GM12878 (cell line): ENCODE results near the gene EEF1AKMT2. TPM values are rescaled to one million over a fixed set of nuclear protein-coding genes. Genes with fewer than 3 reads are reported as not detected.

Experiments used
- CBX5 ChIP-seq: sonication (generic); IDR thresholded peaks from 2 replicates; pipeline ENCODE4 v1.6.1; 2016; ENCODE audit warnings: low read depth, moderate library complexity, mild to moderate bottlenecking, inconsistent platforms
- CREM ChIP-seq: IDR thresholded peaks from 2 replicates; pipeline ENCODE4 v1.6.1; 2014; ENCODE audit warnings: antibody characterized with exemption, low read depth
- DPF2 ChIP-seq: fragments of 450-650 bp; IDR thresholded peaks from 2 replicates; pipeline ENCODE4 v1.6.1; 2017; ENCODE audit warnings: mild to moderate bottlenecking
- E2F8 ChIP-seq: fragments of 450-650 bp; IDR thresholded peaks from 2 replicates; pipeline ENCODE4 v1.6.1; 2018; ENCODE audit warnings: mild to moderate bottlenecking, low read depth, moderate library complexity; ENCODE audit not compliant: partially characterized antibody
- EGR1 ChIP-seq, 2 experiments: IDR thresholded peaks; 1 replicate in 1 of 2; 2 replicates in 1 of 2; pipeline ENCODE4 v1.6.1; 2011 to 2012; ENCODE audit warnings: low read depth in 2 of 2, low read length in 2 of 2, borderline replicate concordance in 1 of 2, mild to moderate bottlenecking in 1 of 2, moderate library complexity in 1 of 2
- EZH2 ChIP-seq: IDR thresholded peaks from 2 replicates; pipeline ENCODE4 v1.6.1; 2012; ENCODE audit warnings: low read depth, mild to moderate bottlenecking, control low read depth, inconsistent platforms, low read length, borderline replicate concordance; ENCODE audit not compliant: control insufficient read depth
- IKZF1 ChIP-seq: fragments of 450-650 bp; conservative IDR thresholded peaks from 2 replicates; pipeline ENCODE4 v1.6.1; 2017; ENCODE audit warnings: antibody characterized with exemption, mild to moderate bottlenecking
- KAT2A ChIP-seq: conservative IDR thresholded peaks from 2 replicates; pipeline ENCODE4 v1.6.1; 2011; ENCODE audit warnings: low read depth, low read length; ENCODE audit not compliant: control insufficient read depth
- MEF2B ChIP-seq: fragments of 450-650 bp; IDR thresholded peaks from 2 replicates; pipeline ENCODE4 v1.6.1; 2018; ENCODE audit warnings: mild to moderate bottlenecking, moderate library complexity; ENCODE audit not compliant: partially characterized antibody, poor library complexity, severe bottlenecking
- NBN ChIP-seq: fragments of 450-650 bp; IDR thresholded peaks from 2 replicates; pipeline ENCODE4 v1.6.1; 2016
- NFYB ChIP-seq: IDR thresholded peaks from 2 replicates; pipeline ENCODE4 v1.6.1; 2011; ENCODE audit warnings: low read depth, mild to moderate bottlenecking, low read length, improper control_type of control experiment, moderate library complexity; ENCODE audit not compliant: insufficient read depth
- NRF1 ChIP-seq: conservative IDR thresholded peaks from 2 replicates; pipeline ENCODE4 v1.6.1; 2011; ENCODE audit warnings: mild to moderate bottlenecking, low read depth, low read length, improper control_type of control experiment
- RAD51 ChIP-seq: fragments of 450-650 bp; IDR thresholded peaks from 2 replicates; pipeline ENCODE4 v1.6.1; 2016; ENCODE audit warnings: moderate library complexity, mild to moderate bottlenecking, inconsistent platforms
- SIN3A ChIP-seq: IDR thresholded peaks from 2 replicates; pipeline ENCODE4 v1.6.1; 2012; ENCODE audit warnings: low read depth, low read length, improper control_type of control experiment
- SKIL ChIP-seq: fragments of 450-650 bp; IDR thresholded peaks from 2 replicates; pipeline ENCODE4 v1.6.1; 2017; ENCODE audit warnings: mild to moderate bottlenecking, low read depth, inconsistent platforms; ENCODE audit not compliant: poor library complexity, severe bottlenecking
- SMAD5 ChIP-seq: IDR thresholded peaks from 2 replicates; pipeline ENCODE4 v1.6.1; 2016; ENCODE audit warnings: antibody characterized with exemption, low read depth
- SRF ChIP-seq, 2 experiments: IDR thresholded peaks; 2 replicates each; pipeline ENCODE4 v1.6.1; 2011; ENCODE audit warnings: low read depth in 2 of 2, low read length in 2 of 2, mild to moderate bottlenecking in 1 of 2, moderate library complexity in 1 of 2
- STAT3 ChIP-seq: IDR thresholded peaks from 2 replicates; pipeline ENCODE4 v1.6.1; 2011; ENCODE audit warnings: low read depth, low read length, improper control_type of control experiment
- ZBED1 ChIP-seq: IDR thresholded peaks from 2 replicates; pipeline ENCODE4 v1.6.1; 2016; ENCODE audit warnings: borderline replicate concordance
- ZNF207 ChIP-seq: fragments of 450-650 bp; IDR thresholded peaks from 2 replicates; pipeline ENCODE4 v1.6.1; 2014; ENCODE audit warnings: antibody characterized with exemption, mild to moderate bottlenecking, borderline replicate concordance
- ZSCAN29 ChIP-seq: fragments of 450-650 bp; IDR thresholded peaks from 2 replicates; pipeline ENCODE4 v1.6.1; 2017; ENCODE audit warnings: mild to moderate bottlenecking, moderate library complexity
- ZZZ3 ChIP-seq: IDR thresholded peaks from 2 replicates; pipeline ENCODE4 v1.6.1; 2011; ENCODE audit warnings: low read depth; ENCODE audit not compliant: control insufficient read depth, insufficient read length
- polyA plus RNA-seq, 11 experiments: library from polyadenylated mRNA; depleted of rRNA in 4 of 11; unstranded in 6 of 11; stranded (reverse) in 5 of 11; fragments of >200 nt; fragmentation: Nextera tagmentation in 4 of 11; fragmentation: Illumina TruSeq in 1 of 11; extraction: Ambion mirVana in 4 of 11; extraction: Trizol in 1 of 11; gene quantifications; 1 replicate in 1 of 11; 2 replicates in 10 of 11; pipeline versions ENCODE4 v1.2.1 to v1.2.3, GENCODE V29; 2011 to 2016; ENCODE audit warnings: inconsistent platforms in 2 of 11, missing spikeins in 2 of 11, low read depth in 1 of 11
- total RNA-seq, 4 experiments: library from RNA; depleted of rRNA in 3 of 4; stranded (reverse); fragments of >200 nt in 3 of 4; fragmentation: Illumina TruSeq in 1 of 4; extraction: Trizol in 1 of 4; gene quantifications; 2 replicates each; pipeline versions ENCODE4 v1.2.1 to v1.2.3, GENCODE V29; 2013 to 2021
- TF ChIP-seq, protein P1 (sequence below): fragments of 450-650 bp; IDR thresholded peaks from 2 replicates; pipeline ENCODE4 v1.6.1; 2016; ENCODE audit warnings: mild to moderate bottlenecking, moderate library complexity, borderline replicate concordance

EEF1AKMT2 gene
- total and polyA plus RNA-seq, 10 of the 15 experiments (the other 5 are each of a cell fraction or from before 2014, with no cell fraction given) = 9.1 to 29.3 (median 23.6) TPM

- 0 out of 4 replicates have a peak, but pooled peaks of 1 of the 2 experiments have one; percentile 23 for TF ChIP-seq SRF (IDR thresholded peaks at IDR 0.05; ENCODE audit: low read depth in 2 of 2, low read length in 2 of 2)
- TF ChIP-seq, protein P1, sequence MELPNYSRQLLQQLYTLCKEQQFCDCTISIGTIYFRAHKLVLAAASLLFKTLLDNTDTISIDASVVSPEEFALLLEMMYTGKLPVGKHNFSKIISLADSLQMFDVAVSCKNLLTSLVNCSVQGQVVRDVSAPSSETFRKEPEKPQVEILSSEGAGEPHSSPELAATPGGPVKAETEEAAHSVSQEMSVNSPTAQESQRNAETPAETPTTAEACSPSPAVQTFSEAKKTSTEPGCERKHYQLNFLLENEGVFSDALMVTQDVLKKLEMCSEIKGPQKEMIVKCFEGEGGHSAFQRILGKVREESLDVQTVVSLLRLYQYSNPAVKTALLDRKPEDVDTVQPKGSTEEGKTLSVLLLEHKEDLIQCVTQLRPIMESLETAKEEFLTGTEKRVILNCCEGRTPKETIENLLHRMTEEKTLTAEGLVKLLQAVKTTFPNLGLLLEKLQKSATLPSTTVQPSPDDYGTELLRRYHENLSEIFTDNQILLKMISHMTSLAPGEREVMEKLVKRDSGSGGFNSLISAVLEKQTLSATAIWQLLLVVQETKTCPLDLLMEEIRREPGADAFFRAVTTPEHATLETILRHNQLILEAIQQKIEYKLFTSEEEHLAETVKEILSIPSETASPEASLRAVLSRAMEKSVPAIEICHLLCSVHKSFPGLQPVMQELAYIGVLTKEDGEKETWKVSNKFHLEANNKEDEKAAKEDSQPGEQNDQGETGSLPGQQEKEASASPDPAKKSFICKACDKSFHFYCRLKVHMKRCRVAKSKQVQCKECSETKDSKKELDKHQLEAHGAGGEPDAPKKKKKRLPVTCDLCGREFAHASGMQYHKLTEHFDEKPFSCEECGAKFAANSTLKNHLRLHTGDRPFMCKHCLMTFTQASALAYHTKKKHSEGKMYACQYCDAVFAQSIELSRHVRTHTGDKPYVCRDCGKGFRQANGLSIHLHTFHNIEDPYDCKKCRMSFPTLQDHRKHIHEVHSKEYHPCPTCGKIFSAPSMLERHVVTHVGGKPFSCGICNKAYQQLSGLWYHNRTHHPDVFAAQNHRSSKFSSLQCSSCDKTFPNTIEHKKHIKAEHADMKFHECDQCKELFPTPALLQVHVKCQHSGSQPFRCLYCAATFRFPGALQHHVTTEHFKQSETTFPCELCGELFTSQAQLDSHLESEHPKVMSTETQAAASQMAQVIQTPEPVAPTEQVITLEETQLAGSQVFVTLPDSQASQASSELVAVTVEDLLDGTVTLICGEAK = no peak
- no peak for TF ChIP-seq EGR1 (IDR thresholded peaks at IDR 0.05; ENCODE audit: borderline replicate concordance in 1 of 2, low read depth in 2 of 2, low read length in 2 of 2)
- 0 out of 2 replicates have a peak, but pooled peaks have one; percentile 51 for TF ChIP-seq DPF2
- TF ChIP-seq NBN = peak; percentile 75
- TF ChIP-seq CBX5 = no peak
- no peak for TF ChIP-seq ZBED1
- no peak for TF ChIP-seq STAT3
- TF ChIP-seq SMAD5 = no peak
- 0 out of 2 replicates have a peak, but pooled peaks have one; percentile 32 for TF ChIP-seq CREM
- TF ChIP-seq MEF2B = peak; percentile 41
- TF ChIP-seq E2F8 = no peak
- peak; percentile 91 for TF ChIP-seq RAD51
- no peak for TF ChIP-seq EZH2
- TF ChIP-seq ZSCAN29 = no peak
- no peak for TF ChIP-seq NFYB
- TF ChIP-seq SKIL = peak; percentile 44
- no peak for TF ChIP-seq NRF1
- no peak for TF ChIP-seq KAT2A
- TF ChIP-seq IKZF1 = peak; percentile 77
- TF ChIP-seq SIN3A = no peak
- no peak for TF ChIP-seq ZZZ3
- no peak for TF ChIP-seq ZNF207
Observed at GRCh38 chr10:124732931-124733570, 58.6 kb downstream of the EEF1AKMT2 start (continued).
